ENCODE data around the gene HERC5. TPM values are rescaled to one million over a fixed set of nuclear protein-coding genes. Genes with fewer than 3 reads are reported as not detected.

The HERC5 gene
- total RNA-seq, 2 donors from 2014 or later = 13.4 to 13.7 TPM

DNA sequence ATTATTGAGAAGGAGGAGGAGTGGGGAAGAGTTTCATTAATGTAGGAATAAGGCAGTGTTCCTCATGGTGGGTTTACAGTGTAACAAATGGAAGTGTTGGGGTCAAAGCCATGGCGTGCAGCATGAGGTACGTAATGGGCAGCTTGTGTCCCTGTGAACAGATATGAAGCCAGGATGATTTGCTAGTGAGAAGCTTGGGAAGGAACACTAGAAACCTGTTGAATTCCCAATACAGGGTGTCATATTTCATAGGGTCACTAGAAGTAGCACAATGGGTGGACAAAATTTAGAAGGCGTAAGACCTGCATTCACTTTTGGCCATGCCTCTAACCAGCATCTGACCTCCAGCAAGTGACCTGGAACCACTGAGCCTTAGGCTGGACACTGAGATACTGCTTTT lies 59.8 kb downstream of the HERC5 start:
- no peaks in the 10 kb centered on the region for H3K9me3 ChIP-seq
- no peak overlapping the region for H3K27ac ChIP-seq
- no peak for DNase-seq (ENCODE audit: low spot score)
- no peaks in the 10 kb centered on the region for H3K27me3 ChIP-seq (replicated peaks; ENCODE audit: insufficient read depth)
- TF ChIP-seq, protein P1, sequence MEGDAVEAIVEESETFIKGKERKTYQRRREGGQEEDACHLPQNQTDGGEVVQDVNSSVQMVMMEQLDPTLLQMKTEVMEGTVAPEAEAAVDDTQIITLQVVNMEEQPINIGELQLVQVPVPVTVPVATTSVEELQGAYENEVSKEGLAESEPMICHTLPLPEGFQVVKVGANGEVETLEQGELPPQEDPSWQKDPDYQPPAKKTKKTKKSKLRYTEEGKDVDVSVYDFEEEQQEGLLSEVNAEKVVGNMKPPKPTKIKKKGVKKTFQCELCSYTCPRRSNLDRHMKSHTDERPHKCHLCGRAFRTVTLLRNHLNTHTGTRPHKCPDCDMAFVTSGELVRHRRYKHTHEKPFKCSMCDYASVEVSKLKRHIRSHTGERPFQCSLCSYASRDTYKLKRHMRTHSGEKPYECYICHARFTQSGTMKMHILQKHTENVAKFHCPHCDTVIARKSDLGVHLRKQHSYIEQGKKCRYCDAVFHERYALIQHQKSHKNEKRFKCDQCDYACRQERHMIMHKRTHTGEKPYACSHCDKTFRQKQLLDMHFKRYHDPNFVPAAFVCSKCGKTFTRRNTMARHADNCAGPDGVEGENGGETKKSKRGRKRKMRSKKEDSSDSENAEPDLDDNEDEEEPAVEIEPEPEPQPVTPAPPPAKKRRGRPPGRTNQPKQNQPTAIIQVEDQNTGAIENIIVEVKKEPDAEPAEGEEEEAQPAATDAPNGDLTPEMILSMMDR (IDR thresholded peaks at IDR 0.05) = no peak
- no peak for ATAC-seq (ENCODE audit: insufficient number of reproducible peaks, low FRiP score, low read depth)
- peaks cover 0 to 6% of the 10 kb centered on the region in 2 donors for H3K4me1 ChIP-seq (ENCODE audit: control insufficient read depth in 1 of 2, low read depth in 2 of 2)
- H3K36me3 ChIP-seq = peaks cover 4% of the 10 kb centered on the region
- H3K4me3 ChIP-seq = no peak overlapping the region

DNA sequence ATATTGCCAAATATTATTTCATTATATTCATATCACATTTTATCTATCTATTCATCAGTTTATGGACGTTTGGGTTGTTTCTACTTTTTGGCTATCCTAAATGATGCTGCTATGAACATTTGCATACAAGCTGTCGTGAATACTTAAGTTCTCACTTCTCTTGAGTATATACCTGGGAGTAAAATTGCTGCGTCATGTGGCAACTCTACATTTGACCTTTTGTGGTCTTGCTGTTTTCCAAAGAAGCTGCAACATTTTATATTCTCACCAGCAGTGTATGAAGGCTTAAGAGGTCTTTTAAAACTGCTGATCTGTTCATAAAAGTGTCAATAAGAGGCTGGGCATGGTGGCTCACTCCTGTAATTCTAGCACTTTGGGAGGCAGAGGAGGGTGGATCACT lies 60.9 kb downstream of the HERC5 start:
- Histone ChIP-seq H3K27me3 (replicated peaks; ENCODE audit: insufficient read depth) (no peaks in the 10 kb centered on the region), H3K4me1 (ENCODE audit: control insufficient read depth in 1 of 2, low read depth in 2 of 2) (peaks cover 5 to 16% of the 10 kb centered on the region in 2 donors), H3K9me3 (no peaks in the 10 kb centered on the region), H3K4me3 (no peak overlapping the region), H3K36me3 (peaks cover 4% of the 10 kb centered on the region), H3K27ac (no peak overlapping the region)
- ATAC-seq (ENCODE audit: insufficient number of reproducible peaks, low FRiP score, low read depth) = no peak
- no peak for DNase-seq (ENCODE audit: low spot score)
- TF ChIP-seq, protein P1 (IDR thresholded peaks at IDR 0.05) = no peak

DNA sequence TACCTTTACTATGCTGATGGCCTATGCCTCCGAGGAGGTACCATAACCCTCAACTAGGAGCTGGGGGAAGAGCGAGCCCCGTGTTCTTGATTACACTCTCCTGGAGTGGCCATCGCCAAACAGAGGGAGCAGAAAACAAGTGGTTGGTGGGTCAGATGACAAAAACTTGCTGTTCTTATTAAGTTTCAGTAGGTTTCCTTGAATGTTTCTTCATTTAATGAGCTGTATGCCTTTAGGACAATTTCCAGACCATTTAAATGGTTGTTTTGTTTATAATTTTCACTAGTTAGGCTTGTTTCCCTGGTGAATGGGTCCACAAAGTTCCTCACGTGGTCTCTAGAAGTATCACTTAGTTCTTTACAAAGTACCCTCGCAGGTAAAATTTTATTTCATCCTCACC lies 62.0 kb downstream of the HERC5 start:
- no peak for DNase-seq (ENCODE audit: low spot score)
- Histone ChIP-seq H3K4me1 (ENCODE audit: control insufficient read depth in 1 of 2, low read depth in 2 of 2) (peaks cover 5 to 17% of the 10 kb centered on the region in 2 donors), H3K36me3 (peaks cover 4% of the 10 kb centered on the region), H3K4me3 (no peak overlapping the region), H3K27me3 (replicated peaks; ENCODE audit: insufficient read depth) (no peaks in the 10 kb centered on the region), H3K9me3 (no peaks in the 10 kb centered on the region), H3K27ac (no peak overlapping the region)
- TF ChIP-seq, protein P1 (IDR thresholded peaks at IDR 0.05) = no peak
- ATAC-seq (ENCODE audit: insufficient number of reproducible peaks, low FRiP score, low read depth) = no peak

DNA sequence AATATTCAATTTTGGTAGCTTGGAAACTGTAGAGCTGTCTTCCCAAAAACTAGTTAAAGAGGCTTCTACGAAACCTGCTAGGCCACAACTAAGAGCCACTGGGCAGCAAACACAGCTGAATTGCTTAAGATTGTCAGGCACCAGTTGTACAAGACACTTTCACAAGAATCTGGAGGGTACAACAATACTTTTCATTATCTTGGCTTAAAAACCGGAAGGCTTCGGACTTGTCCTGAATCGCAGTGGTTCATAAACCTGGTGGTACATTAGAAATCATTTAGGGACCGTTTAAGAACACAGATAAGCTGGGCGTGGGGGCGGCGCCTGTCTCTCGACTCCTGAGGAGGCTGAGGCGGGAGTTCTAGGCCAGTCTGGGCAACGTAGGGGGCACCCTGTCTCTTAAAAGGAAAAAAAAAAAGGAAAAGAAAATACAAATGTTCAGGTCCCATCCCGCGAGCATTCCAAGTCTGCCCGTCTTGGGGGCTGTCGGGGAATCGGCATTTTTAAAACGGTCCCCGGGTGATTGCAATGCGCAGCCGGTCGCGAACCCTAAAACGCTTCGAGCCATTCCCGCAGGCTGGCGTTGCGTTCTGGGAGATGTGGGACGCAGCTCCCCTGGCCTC lies 65.9 kb downstream of the HERC5 start:
- TF ChIP-seq, protein P1 (IDR thresholded peaks at IDR 0.05) = no peak
- ATAC-seq (ENCODE audit: insufficient number of reproducible peaks, low FRiP score, low read depth) (no peak), DNase-seq (ENCODE audit: low spot score) (peak; percentile 13)
- peaks cover 4% of the 10 kb centered on the region for H3K36me3 ChIP-seq
- no peaks in the 10 kb centered on the region for H3K27me3 ChIP-seq (replicated peaks; ENCODE audit: insufficient read depth)
- H3K4me1 ChIP-seq (ENCODE audit: control insufficient read depth in 1 of 2, low read depth in 2 of 2) = peaks cover 15 to 43% of the 10 kb centered on the region in 2 donors
- peak overlapping the region; percentile 85 for H3K4me3 ChIP-seq
- no peaks in the 10 kb centered on the region for H3K9me3 ChIP-seq
- H3K27ac ChIP-seq = peak overlapping the region; percentile 86 to 93

DNA sequence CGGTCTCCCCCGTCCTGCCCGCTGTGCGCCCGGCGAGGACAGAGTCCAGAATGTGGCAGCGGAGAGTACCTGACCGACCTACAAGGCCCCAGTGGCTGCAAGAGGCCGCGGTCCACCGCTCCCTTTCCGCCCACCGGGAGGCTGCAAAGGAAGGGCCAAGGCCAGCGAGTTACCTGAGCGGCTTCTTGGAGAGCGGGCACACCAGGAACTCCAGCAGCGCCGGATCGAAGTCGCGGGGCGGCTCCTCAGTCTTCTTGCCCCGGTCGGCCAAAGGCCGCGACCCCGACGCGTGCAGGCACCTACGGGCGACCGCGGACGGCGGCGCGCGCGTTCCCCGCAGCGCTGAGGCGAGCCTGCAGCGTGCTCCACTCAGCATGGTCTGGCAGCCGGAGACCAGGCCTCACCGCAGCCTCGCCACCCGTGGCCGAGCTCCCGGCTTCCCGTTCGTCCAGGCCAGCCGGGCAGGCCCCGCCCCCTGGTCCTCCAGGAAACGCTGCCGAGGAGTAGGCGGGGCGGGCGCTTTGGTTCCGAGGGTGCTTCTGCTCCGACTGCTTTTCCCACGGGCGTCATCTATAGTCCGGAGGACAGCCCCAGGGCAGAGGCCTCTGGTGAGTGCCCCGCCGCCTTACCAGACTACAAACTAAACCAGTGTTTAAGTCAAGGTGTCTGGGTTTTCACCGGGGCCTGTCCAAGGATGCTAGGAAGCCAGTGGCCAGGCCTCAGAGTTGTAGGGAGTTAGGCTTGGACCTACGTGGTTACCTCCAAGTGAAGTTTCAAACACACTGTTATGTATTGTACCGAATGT lies 66.6 kb downstream of the HERC5 start, which contains the start of gene PYURF:
Gene PYURF (minus strand): TSS at position 452 of the 805 bp plus-strand sequence. CDS start 76 bp downstream, at position 376.
- ATAC-seq (ENCODE audit: insufficient number of reproducible peaks, low FRiP score, low read depth) (peak; percentile 96), DNase-seq (ENCODE audit: low spot score) (peak; percentile 90)
- TF ChIP-seq, protein P1 (IDR thresholded peaks at IDR 0.05) = no peak
- Histone ChIP-seq H3K27me3 (replicated peaks; ENCODE audit: insufficient read depth) (no peaks in the 10 kb centered on the region), H3K9me3 (no peaks in the 10 kb centered on the region), H3K36me3 (peaks cover 4% of the 10 kb centered on the region), H3K4me3 (peak within 1 kb of the TSS; percentile 85), H3K27ac (peak within 1 kb of the TSS; percentile 86 to 93), H3K4me1 (ENCODE audit: control insufficient read depth in 1 of 2, low read depth in 2 of 2) (peaks cover 15 to 43% of the 10 kb centered on the region in 2 donors)
